ENCODE data around the gene CHDH. TPM values are rescaled to one million over a fixed set of nuclear protein-coding genes. Genes with fewer than 3 reads are reported as not detected.

The CHDH gene
- total and polyA plus RNA-seq, 2 donors (not counting 3 experiments of a cell fraction or from before 2014, with no cell fraction given) = 0.04 to 0.06 TPM

- Histone ChIP-seq H3K27me3 (ENCODE audit: control insufficient read depth in 2 of 2, insufficient read depth in 2 of 2, low read length in 2 of 2) (no peaks in the 10 kb centered on the region), H3K79me2 (ENCODE audit: control insufficient read depth, insufficient read depth, low read length) (no peaks in the 10 kb centered on the region), H3K27ac (ENCODE audit: insufficient read depth, low read depth, low read length) (no peak overlapping the region), H3K4me1 (ENCODE audit: control insufficient read depth, extremely low read depth, insufficient read depth, low read length) (no peaks in the 10 kb centered on the region), H3K36me3 (ENCODE audit: control insufficient read depth in 2 of 2, extremely low read depth in 1 of 2, insufficient read depth in 2 of 2, low read length in 2 of 2) (no peaks in the 10 kb centered on the region), H3K4me3 (replicated peaks in 1 of 3; ENCODE audit: insufficient read depth in 1 of 3, low read depth in 1 of 3, low read length in 3 of 3) (no peak overlapping the region), H4K20me1 (replicated peaks; ENCODE audit: control insufficient read depth, extremely low read depth, insufficient read depth, low read length) (no peaks in the 10 kb centered on the region), H3K4me2 (ENCODE audit: insufficient read depth, low read length) (no peak overlapping the region), H2AFZ (ENCODE audit: low read depth, low read length) (no peak overlapping the region), H3K9me3 (replicated peaks; ENCODE audit: control insufficient read depth, insufficient read depth, low read length) (no peaks in the 10 kb centered on the region), H3K9ac (replicated peaks; ENCODE audit: extremely low read depth, insufficient read depth, low read length) (no peak overlapping the region), H3K9me1 (replicated peaks; ENCODE audit: control insufficient read depth, extremely low read depth, insufficient read depth, low read length) (no peaks in the 10 kb centered on the region)
- TF ChIP-seq GATA2 (IDR thresholded peaks at IDR 0.05; ENCODE audit: insufficient read depth, insufficient read length, low read depth, low read length) (no peak), POLR2AphosphoS5 (IDR thresholded peaks at IDR 0.05; ENCODE audit: insufficient read depth, low read depth, low read length) (no peak), CTCF (IDR thresholded peaks at IDR 0.05; ENCODE audit: extremely low read depth in 1 of 2, insufficient read depth in 1 of 2, low read depth in 1 of 2, low read length in 2 of 2) (no peak)
- ChIA-PET CTCF (no interaction called here), POLR2A (no interaction called here)
- intact Hi-C loops (cut with micrococcal nuclease) = no loop called here
- no peak for DNase-seq (ENCODE audit: low read depth, low spot score)
- no TSS peak for BruUV-seq (replicated peaks)
- no peak for FAIRE-seq
- dilution Hi-C loops (cut with MboI; ENCODE audit: extremely low pct_ligation_motif_present, low sequenced_read_pairs) = no loop called here
These were observed 82.9 kb downstream of the CHDH start for GRCh38 chr3:53763353-53763752.

Small RNA genes lying within 50 kb of the gene (small RNA-seq; reads per million reads assigned to genes)
- not detected for gene AC012467.1 (ENCODE audit: insufficient read depth, insufficient read length, low read depth, low replicate concordance)

Other genes starting within 250 kb of the CHDH start
- gene IL17RB, start 149 bp upstream of the CHDH start, total RNA-seq = not detected in 2 replicates
- gene IL17RB, start 149 bp upstream of the CHDH start, polyA plus RNA-seq = 0.04 TPM in 1 of 2 replicates, not detected in the other
- 42.0 and 43.1 TPM in 2 replicates for gene ACTR8, start 35.7 kb upstream of the CHDH start, total RNA-seq
- gene ACTR8, start 35.7 kb upstream of the CHDH start, polyA plus RNA-seq = 12.1 and 14.4 TPM in 2 replicates
- gene SELENOK, start 45.4 kb upstream of the CHDH start, total RNA-seq = 30.4 and 35.2 TPM in 2 replicates
- gene SELENOK, start 45.4 kb upstream of the CHDH start, polyA plus RNA-seq = 20.5 and 26.1 TPM in 2 replicates